ENCODE results near the gene PRRX2.

DNA sequence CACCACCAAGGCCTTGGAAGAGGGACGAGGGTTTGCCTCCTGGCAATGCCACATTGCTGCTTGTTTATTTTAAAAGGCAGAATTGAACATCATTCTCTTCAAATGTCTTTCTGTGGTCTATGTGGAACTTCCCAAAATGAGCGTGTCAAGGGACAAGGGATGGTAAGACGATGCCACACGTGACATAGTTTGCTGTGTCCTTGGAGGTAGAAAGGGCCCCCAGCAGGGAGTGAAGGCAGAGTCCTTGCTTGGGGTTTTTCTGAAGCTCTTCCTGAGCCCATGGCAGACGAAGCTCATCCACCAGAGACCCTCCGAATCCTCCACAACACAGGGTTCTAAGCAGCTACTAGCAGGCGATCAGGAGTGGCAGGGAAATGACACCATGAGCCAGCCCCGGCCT is 28.3 kb downstream of the PRRX2 start:
- TF ChIP-seq, protein P1, sequence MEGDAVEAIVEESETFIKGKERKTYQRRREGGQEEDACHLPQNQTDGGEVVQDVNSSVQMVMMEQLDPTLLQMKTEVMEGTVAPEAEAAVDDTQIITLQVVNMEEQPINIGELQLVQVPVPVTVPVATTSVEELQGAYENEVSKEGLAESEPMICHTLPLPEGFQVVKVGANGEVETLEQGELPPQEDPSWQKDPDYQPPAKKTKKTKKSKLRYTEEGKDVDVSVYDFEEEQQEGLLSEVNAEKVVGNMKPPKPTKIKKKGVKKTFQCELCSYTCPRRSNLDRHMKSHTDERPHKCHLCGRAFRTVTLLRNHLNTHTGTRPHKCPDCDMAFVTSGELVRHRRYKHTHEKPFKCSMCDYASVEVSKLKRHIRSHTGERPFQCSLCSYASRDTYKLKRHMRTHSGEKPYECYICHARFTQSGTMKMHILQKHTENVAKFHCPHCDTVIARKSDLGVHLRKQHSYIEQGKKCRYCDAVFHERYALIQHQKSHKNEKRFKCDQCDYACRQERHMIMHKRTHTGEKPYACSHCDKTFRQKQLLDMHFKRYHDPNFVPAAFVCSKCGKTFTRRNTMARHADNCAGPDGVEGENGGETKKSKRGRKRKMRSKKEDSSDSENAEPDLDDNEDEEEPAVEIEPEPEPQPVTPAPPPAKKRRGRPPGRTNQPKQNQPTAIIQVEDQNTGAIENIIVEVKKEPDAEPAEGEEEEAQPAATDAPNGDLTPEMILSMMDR (IDR thresholded peaks at IDR 0.05; ENCODE audit: low read depth, low read length, missing input control), result no peak
- TF ChIP-seq, protein P2, sequence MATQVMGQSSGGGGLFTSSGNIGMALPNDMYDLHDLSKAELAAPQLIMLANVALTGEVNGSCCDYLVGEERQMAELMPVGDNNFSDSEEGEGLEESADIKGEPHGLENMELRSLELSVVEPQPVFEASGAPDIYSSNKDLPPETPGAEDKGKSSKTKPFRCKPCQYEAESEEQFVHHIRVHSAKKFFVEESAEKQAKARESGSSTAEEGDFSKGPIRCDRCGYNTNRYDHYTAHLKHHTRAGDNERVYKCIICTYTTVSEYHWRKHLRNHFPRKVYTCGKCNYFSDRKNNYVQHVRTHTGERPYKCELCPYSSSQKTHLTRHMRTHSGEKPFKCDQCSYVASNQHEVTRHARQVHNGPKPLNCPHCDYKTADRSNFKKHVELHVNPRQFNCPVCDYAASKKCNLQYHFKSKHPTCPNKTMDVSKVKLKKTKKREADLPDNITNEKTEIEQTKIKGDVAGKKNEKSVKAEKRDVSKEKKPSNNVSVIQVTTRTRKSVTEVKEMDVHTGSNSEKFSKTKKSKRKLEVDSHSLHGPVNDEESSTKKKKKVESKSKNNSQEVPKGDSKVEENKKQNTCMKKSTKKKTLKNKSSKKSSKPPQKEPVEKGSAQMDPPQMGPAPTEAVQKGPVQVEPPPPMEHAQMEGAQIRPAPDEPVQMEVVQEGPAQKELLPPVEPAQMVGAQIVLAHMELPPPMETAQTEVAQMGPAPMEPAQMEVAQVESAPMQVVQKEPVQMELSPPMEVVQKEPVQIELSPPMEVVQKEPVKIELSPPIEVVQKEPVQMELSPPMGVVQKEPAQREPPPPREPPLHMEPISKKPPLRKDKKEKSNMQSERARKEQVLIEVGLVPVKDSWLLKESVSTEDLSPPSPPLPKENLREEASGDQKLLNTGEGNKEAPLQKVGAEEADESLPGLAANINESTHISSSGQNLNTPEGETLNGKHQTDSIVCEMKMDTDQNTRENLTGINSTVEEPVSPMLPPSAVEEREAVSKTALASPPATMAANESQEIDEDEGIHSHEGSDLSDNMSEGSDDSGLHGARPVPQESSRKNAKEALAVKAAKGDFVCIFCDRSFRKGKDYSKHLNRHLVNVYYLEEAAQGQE (IDR thresholded peaks at IDR 0.05), result no peak
- TF ChIP-seq JUND (IDR thresholded peaks at IDR 0.05) (no peak), RAD21 (IDR thresholded peaks at IDR 0.05) (no peak), GABPA (IDR thresholded peaks at IDR 0.05 in 1 of 2, conservative IDR thresholded peaks at IDR 0.05 in 1 of 2) (no peak), SP1 (IDR thresholded peaks at IDR 0.05) (no peak), YY1 (IDR thresholded peaks at IDR 0.05) (no peak), TAF1 (conservative IDR thresholded peaks at IDR 0.05) (no peak)
- TF ChIP-seq, protein P3, sequence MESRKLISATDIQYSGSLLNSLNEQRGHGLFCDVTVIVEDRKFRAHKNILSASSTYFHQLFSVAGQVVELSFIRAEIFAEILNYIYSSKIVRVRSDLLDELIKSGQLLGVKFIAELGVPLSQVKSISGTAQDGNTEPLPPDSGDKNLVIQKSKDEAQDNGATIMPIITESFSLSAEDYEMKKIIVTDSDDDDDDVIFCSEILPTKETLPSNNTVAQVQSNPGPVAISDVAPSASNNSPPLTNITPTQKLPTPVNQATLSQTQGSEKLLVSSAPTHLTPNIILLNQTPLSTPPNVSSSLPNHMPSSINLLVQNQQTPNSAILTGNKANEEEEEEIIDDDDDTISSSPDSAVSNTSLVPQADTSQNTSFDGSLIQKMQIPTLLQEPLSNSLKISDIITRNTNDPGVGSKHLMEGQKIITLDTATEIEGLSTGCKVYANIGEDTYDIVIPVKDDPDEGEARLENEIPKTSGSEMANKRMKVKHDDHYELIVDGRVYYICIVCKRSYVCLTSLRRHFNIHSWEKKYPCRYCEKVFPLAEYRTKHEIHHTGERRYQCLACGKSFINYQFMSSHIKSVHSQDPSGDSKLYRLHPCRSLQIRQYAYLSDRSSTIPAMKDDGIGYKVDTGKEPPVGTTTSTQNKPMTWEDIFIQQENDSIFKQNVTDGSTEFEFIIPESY (IDR thresholded peaks at IDR 0.05), result no peak
- TF ChIP-seq, protein P4, sequence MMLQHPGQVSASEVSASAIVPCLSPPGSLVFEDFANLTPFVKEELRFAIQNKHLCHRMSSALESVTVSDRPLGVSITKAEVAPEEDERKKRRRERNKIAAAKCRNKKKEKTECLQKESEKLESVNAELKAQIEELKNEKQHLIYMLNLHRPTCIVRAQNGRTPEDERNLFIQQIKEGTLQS (IDR thresholded peaks at IDR 0.05), result no peak
- TF ChIP-seq, protein P5, sequence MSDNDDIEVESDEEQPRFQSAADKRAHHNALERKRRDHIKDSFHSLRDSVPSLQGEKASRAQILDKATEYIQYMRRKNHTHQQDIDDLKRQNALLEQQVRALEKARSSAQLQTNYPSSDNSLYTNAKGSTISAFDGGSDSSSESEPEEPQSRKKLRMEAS (IDR thresholded peaks at IDR 0.05), result no peak

All from liver (tissue), 3 donors.